Measurements from ENCODE around the gene MIOS.

Gene MIOS

DNA sequence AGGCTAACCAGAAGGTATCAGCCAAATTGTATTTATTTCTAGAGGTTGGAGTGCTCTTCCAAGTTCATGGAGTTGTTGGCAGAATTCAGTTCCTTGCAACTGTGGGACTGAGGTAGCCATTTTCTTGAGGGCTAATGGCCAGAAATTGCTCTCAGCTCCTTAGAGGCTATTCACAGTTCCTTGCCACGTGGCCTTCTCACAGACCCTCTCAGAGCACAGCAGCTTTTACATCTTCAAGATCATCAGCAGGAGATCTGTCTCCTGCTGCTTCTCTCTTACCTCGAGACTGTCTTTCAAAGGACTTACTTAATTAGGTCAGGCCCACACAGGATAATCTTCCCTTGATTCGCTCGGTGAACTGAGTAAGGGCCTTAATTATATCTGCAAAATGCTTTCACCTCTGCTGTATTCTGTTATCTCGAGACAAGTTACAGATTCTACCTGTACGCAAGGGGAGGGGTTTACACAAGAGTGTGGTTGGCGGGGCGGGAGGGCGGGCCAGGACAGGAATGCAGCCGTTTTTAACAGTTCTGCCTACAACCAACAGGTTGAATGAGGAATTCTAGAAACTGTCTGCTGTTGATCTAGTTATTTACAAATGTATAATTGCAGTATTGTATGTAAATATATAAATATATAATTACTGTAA lies 15.0 kb downstream of the MIOS start:
- H3K4me3 ChIP-seq (ENCODE audit: low read depth, low read length): no peak overlapping the region
- no peak for DNase-seq (ENCODE audit: low read depth)
- TF ChIP-seq, protein P1, sequence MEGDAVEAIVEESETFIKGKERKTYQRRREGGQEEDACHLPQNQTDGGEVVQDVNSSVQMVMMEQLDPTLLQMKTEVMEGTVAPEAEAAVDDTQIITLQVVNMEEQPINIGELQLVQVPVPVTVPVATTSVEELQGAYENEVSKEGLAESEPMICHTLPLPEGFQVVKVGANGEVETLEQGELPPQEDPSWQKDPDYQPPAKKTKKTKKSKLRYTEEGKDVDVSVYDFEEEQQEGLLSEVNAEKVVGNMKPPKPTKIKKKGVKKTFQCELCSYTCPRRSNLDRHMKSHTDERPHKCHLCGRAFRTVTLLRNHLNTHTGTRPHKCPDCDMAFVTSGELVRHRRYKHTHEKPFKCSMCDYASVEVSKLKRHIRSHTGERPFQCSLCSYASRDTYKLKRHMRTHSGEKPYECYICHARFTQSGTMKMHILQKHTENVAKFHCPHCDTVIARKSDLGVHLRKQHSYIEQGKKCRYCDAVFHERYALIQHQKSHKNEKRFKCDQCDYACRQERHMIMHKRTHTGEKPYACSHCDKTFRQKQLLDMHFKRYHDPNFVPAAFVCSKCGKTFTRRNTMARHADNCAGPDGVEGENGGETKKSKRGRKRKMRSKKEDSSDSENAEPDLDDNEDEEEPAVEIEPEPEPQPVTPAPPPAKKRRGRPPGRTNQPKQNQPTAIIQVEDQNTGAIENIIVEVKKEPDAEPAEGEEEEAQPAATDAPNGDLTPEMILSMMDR (IDR thresholded peaks at IDR 0.05; ENCODE audit: low read depth, low read length): no peak
- no peak for TF ChIP-seq POLR2A (IDR thresholded peaks at IDR 0.05; ENCODE audit: extremely low read depth, insufficient read length)
- no peak for TF ChIP-seq MAX (IDR thresholded peaks at IDR 0.05; ENCODE audit: low read depth, low read length)
- TF ChIP-seq MYC (IDR thresholded peaks at IDR 0.05; ENCODE audit: low read depth, low read length): no peak

DNA sequence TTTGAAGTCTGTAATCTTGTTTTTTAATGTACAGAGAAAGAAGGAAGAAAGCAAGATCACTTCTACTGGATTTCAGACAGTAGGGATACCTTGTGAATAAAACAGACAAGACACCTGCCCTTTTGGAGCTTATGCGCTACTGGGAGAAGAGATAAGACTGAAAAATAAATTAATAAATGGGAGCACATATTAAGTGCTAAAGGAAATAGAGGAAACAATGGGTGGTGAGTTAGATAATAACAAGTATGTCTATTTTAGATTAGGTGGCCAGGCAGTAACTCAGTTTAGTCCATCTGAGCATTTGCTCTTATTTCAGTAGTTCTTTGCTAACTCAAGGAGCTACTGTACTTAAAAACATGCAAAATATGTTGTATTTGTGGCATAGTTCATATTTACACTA lies 15.9 kb downstream of the MIOS start:
- TF ChIP-seq MYC (IDR thresholded peaks at IDR 0.05; ENCODE audit: low read depth, low read length) (no peak), POLR2A (IDR thresholded peaks at IDR 0.05; ENCODE audit: extremely low read depth, insufficient read length) (no peak), MAX (IDR thresholded peaks at IDR 0.05; ENCODE audit: low read depth, low read length) (no peak)
- TF ChIP-seq, protein P1 (IDR thresholded peaks at IDR 0.05; ENCODE audit: low read depth, low read length): no peak
- no peak overlapping the region for H3K4me3 ChIP-seq (ENCODE audit: low read depth, low read length)
- no peak for DNase-seq (ENCODE audit: low read depth)

GRCh38 chr7:7583731-7584130 lies 17.0 kb downstream of the MIOS start:
- DNase-seq (ENCODE audit: low read depth): no peak
- H3K4me3 ChIP-seq (ENCODE audit: low read depth, low read length): no peak overlapping the region
- TF ChIP-seq POLR2A (IDR thresholded peaks at IDR 0.05; ENCODE audit: extremely low read depth, insufficient read length) (no peak), MAX (IDR thresholded peaks at IDR 0.05; ENCODE audit: low read depth, low read length) (no peak), MYC (IDR thresholded peaks at IDR 0.05; ENCODE audit: low read depth, low read length) (no peak)
- TF ChIP-seq, protein P1 (IDR thresholded peaks at IDR 0.05; ENCODE audit: low read depth, low read length): no peak

GRCh38 chr7:7584653-7585052 lies 18.0 kb downstream of the MIOS start:
- H3K4me3 ChIP-seq (ENCODE audit: low read depth, low read length): no peak overlapping the region
- no peak for DNase-seq (ENCODE audit: low read depth)
- TF ChIP-seq MAX (IDR thresholded peaks at IDR 0.05; ENCODE audit: low read depth, low read length): no peak
- TF ChIP-seq MYC (IDR thresholded peaks at IDR 0.05; ENCODE audit: low read depth, low read length): no peak
- no peak for TF ChIP-seq POLR2A (IDR thresholded peaks at IDR 0.05; ENCODE audit: extremely low read depth, insufficient read length)

DNA sequence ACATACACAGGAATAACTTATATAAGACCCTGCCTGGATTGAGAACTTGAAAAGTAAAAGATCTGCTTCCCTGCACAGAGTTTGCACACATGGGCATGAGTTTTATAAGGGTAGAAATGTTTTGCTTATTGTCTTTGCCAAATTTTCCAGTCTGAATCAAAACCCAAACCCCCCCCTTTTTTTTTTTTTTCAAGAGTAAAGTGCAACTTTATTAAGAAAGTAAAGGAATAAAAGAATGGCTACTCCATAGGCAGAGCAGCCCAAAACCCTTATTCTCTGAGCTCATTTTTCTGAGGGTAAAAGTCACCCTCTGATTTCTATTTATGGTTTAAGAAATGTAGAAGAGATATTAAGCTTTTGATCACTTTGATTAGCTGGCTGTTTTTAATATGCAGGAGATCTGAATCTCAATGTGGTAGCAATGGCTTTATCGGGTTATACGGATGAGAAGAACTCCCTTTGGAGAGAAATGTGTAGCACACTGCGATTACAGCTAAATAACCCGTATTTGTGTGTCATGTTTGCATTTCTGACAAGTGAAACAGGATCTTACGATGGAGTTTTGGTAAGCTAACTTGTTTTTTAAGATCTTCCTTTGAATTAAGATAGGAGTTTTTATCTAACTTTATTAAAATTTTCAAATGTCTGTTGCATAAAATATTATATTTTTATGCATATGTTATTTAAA lies 18.7 kb downstream of the MIOS start:
- no peak for DNase-seq (ENCODE audit: low read depth)
- no peak for TF ChIP-seq MYC (IDR thresholded peaks at IDR 0.05; ENCODE audit: low read depth, low read length)
- no peak for TF ChIP-seq POLR2A (IDR thresholded peaks at IDR 0.05; ENCODE audit: extremely low read depth, insufficient read length)
- TF ChIP-seq, protein P1 (IDR thresholded peaks at IDR 0.05; ENCODE audit: low read depth, low read length): no peak
- no peak overlapping the region for H3K4me3 ChIP-seq (ENCODE audit: low read depth, low read length)

- DNase-seq (ENCODE audit: low read depth): peak; percentile 45
- TF ChIP-seq MAX (IDR thresholded peaks at IDR 0.05; ENCODE audit: low read depth, low read length) (no peak), MYC (IDR thresholded peaks at IDR 0.05; ENCODE audit: low read depth, low read length) (no peak), POLR2A (IDR thresholded peaks at IDR 0.05; ENCODE audit: extremely low read depth, insufficient read length) (no peak)
- TF ChIP-seq, protein P1 (IDR thresholded peaks at IDR 0.05; ENCODE audit: low read depth, low read length): no peak
These were observed 28.8 kb downstream of the MIOS start for GRCh38 chr7:7595451-7595850.

More at GRCh38 chr7:7595451-7595850, 28.8 kb downstream of the MIOS start:
- H3K4me3 ChIP-seq (ENCODE audit: low read depth, low read length): no peak overlapping the region
